Measurements from ENCODE around the gene ARFGEF2.

The ARFGEF2 gene

DNA sequence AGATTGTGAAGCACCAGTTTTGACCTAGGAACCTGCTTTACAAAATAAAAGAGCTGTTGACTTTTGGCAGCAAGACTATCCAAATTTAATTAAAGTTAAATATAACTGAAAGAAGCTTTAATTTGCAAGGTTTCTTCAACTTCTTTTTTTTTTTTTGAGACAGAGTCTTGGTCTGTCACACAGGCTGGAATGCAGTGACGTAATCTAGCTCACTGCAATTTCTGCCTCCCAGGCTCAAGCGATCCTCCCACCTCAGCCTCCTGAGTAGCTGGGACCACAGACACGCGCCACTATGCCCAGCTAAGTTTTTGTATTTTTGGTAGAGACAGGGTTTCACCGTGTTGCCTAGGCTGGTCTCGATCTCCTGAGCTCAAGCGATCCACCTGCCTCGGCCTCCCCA lies 110.9 kb downstream of the ARFGEF2 start:
- TF ChIP-seq EZH2phosphoT487 (IDR thresholded peaks at IDR 0.05; ENCODE audit: borderline replicate concordance, low read length): no peak
- no peak for TF ChIP-seq CTCF (IDR thresholded peaks at IDR 0.05; ENCODE audit: low read depth, low read length, poor library complexity, severe bottlenecking)
- no peaks in the 10 kb centered on the region for H3K9me2 ChIP-seq (replicated peaks; ENCODE audit: control insufficient read depth, low read length)
- no peaks in the 10 kb centered on the region for H3K27me3 ChIP-seq (ENCODE audit: control insufficient read depth, low read length)
- H4K20me1 ChIP-seq (ENCODE audit: control insufficient read depth, insufficient read depth, low read depth, low read length): no peaks in the 10 kb centered on the region
- no peak overlapping the region for H3K4me2 ChIP-seq (ENCODE audit: low read length)
- H3K9me3 ChIP-seq (ENCODE audit: control insufficient read depth, insufficient read depth, low read length): no peaks in the 10 kb centered on the region
- peaks cover 5% of the 10 kb centered on the region; the same call in 1 of the 2 replicates for H3F3A ChIP-seq (ENCODE audit: control insufficient read depth, insufficient read depth)
- H3K79me2 ChIP-seq (ENCODE audit: control insufficient read depth, low read length): no peaks in the 10 kb centered on the region
- H3K4me1 ChIP-seq (ENCODE audit: control insufficient read depth, low read length): peaks cover 2% of the 10 kb centered on the region
- no peak overlapping the region for H3K27ac ChIP-seq (ENCODE audit: low read depth, low read length)
- no peak overlapping the region for H3K4me3 ChIP-seq (ENCODE audit: low read length)
- peaks cover 52% of the 10 kb centered on the region for H3K36me3 ChIP-seq (ENCODE audit: control insufficient read depth, low read length)

DNA sequence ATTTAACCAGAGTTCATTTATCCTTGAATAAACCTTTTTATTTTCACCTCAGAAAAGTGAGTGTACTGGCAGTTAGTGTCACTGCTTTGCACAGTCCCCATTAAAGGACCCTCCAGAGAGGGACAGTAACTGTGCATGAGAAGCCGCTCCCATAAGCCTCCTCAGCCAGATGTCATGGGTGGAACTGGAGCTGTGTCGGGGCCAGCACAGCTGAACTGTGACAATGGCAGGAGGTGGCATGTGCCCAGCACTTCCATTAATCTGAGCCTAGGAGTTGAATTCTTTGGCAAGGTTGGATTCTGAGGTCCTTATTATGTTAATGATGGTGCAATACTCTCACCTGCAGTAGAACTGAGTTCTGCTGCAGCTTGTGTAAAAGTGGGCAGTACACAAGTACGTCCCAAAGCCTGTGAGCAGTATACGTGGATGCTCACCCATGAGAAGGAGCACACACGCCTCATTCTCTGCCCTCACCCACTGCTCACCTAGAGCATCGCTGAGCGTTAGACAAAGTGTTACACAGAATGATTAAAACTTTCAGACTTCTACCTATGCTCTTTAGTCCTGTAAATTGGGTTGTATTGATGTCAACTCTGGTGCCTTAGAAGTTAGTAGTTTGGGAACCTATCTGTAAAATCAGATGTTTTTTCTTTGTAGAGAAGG lies 112.7 kb downstream of the ARFGEF2 start:
- no peak overlapping the region for H3K27ac ChIP-seq (ENCODE audit: low read depth, low read length)
- no peaks in the 10 kb centered on the region for H3K79me2 ChIP-seq (ENCODE audit: control insufficient read depth, low read length)
- no peaks in the 10 kb centered on the region for H3K9me3 ChIP-seq (ENCODE audit: control insufficient read depth, insufficient read depth, low read length)
- H3K36me3 ChIP-seq (ENCODE audit: control insufficient read depth, low read length): peaks cover 40% of the 10 kb centered on the region
- TF ChIP-seq CTCF (IDR thresholded peaks at IDR 0.05; ENCODE audit: low read depth, low read length, poor library complexity, severe bottlenecking): no peak
- no peak for TF ChIP-seq EZH2phosphoT487 (IDR thresholded peaks at IDR 0.05; ENCODE audit: borderline replicate concordance, low read length)
- H3K27me3 ChIP-seq (ENCODE audit: control insufficient read depth, low read length): no peaks in the 10 kb centered on the region
- peaks cover 12% of the 10 kb centered on the region for H3K4me1 ChIP-seq (ENCODE audit: control insufficient read depth, low read length)
- H3F3A ChIP-seq (ENCODE audit: control insufficient read depth, insufficient read depth): peaks cover 5% of the 10 kb centered on the region; the same call in 1 of the 2 replicates
- H3K4me3 ChIP-seq (ENCODE audit: low read length): no peak overlapping the region
- no peak overlapping the region for H3K4me2 ChIP-seq (ENCODE audit: low read length)
- H4K20me1 ChIP-seq (ENCODE audit: control insufficient read depth, insufficient read depth, low read depth, low read length): no peaks in the 10 kb centered on the region
- H3K9me2 ChIP-seq (replicated peaks; ENCODE audit: control insufficient read depth, low read length): no peaks in the 10 kb centered on the region

GRCh38 chr20:49037962-49038387 lies 116.5 kb downstream of the ARFGEF2 start:
- Histone ChIP-seq H3K36me3 (ENCODE audit: control insufficient read depth, low read length) (peaks cover 23% of the 10 kb centered on the region), H3K4me3 (ENCODE audit: low read length) (no peak overlapping the region), H3F3A (ENCODE audit: control insufficient read depth, insufficient read depth) (peaks cover 5% of the 10 kb centered on the region; the same call in 1 of the 2 replicates), H3K79me2 (ENCODE audit: control insufficient read depth, low read length) (no peaks in the 10 kb centered on the region), H3K27me3 (ENCODE audit: control insufficient read depth, low read length) (no peaks in the 10 kb centered on the region), H3K4me1 (ENCODE audit: control insufficient read depth, low read length) (peaks cover 12% of the 10 kb centered on the region), H3K4me2 (ENCODE audit: low read length) (peak overlapping the region; percentile 3; the same call in 1 of the 2 replicates), H3K27ac (ENCODE audit: low read depth, low read length) (no peak overlapping the region), H3K9me3 (ENCODE audit: control insufficient read depth, insufficient read depth, low read length) (no peaks in the 10 kb centered on the region), H4K20me1 (ENCODE audit: control insufficient read depth, insufficient read depth, low read depth, low read length) (no peaks in the 10 kb centered on the region), H3K9me2 (replicated peaks; ENCODE audit: control insufficient read depth, low read length) (no peaks in the 10 kb centered on the region)
- no peak for TF ChIP-seq EZH2phosphoT487 (IDR thresholded peaks at IDR 0.05; ENCODE audit: borderline replicate concordance, low read length)

GRCh38 chr20:49039854-49040253 lies 118.3 kb downstream of the ARFGEF2 start:
- peaks cover 4% of the 10 kb centered on the region for H3K79me2 ChIP-seq (ENCODE audit: control insufficient read depth, low read length)
- no peaks in the 10 kb centered on the region for H3K9me3 ChIP-seq (ENCODE audit: control insufficient read depth, insufficient read depth, low read length)
- H3K36me3 ChIP-seq (ENCODE audit: control insufficient read depth, low read length): peaks cover 10% of the 10 kb centered on the region
- H3K4me1 ChIP-seq (ENCODE audit: control insufficient read depth, low read length): peaks cover 13% of the 10 kb centered on the region
- H3K4me3 ChIP-seq (ENCODE audit: low read length): no peak overlapping the region
- no peaks in the 10 kb centered on the region for H3K27me3 ChIP-seq (ENCODE audit: control insufficient read depth, low read length)
- no peak overlapping the region for H3K27ac ChIP-seq (ENCODE audit: low read depth, low read length)
- H4K20me1 ChIP-seq (ENCODE audit: control insufficient read depth, insufficient read depth, low read depth, low read length): no peaks in the 10 kb centered on the region
- H3F3A ChIP-seq (ENCODE audit: control insufficient read depth, insufficient read depth): peaks cover 5% of the 10 kb centered on the region; the same call in 1 of the 2 replicates
- no peak overlapping the region for H3K4me2 ChIP-seq (ENCODE audit: low read length)
- H3K9me2 ChIP-seq (replicated peaks; ENCODE audit: control insufficient read depth, low read length): no peaks in the 10 kb centered on the region
- TF ChIP-seq CTCF (IDR thresholded peaks at IDR 0.05; ENCODE audit: low read depth, low read length, poor library complexity, severe bottlenecking): no peak
- no peak for TF ChIP-seq EZH2phosphoT487 (IDR thresholded peaks at IDR 0.05; ENCODE audit: borderline replicate concordance, low read length)
